B cell (primary cell): ENCODE results near the gene HSPBAP1. TPM values are rescaled to one million over a fixed set of nuclear protein-coding genes. Genes with fewer than 3 reads are reported as not detected.

ENCODE experiments used
- ATAC-seq: fragments of 200-7000 bp; cut with Tn5 transposase; one replicate; pipeline ENCODE4 v1.10.0; 2021; ENCODE audit warnings: low read depth, mild to moderate bottlenecking, moderate number of reproducible peaks, moderate library complexity
- CTCF ChIA-PET: fragments of 350-600 bp; sonication (Branson Sonifier 250); formaldehyde crosslinking; loops from one replicate; lab custom pipeline; 2021; ENCODE audit warnings: antibody characterized with exemption, inconsistent platforms; lab: Charles Lee
- POLR2A ChIA-PET: fragments of 350-600 bp; sonication (Branson Sonifier 250); formaldehyde crosslinking; loops from one replicate; lab custom pipeline; 2021; ENCODE audit warnings: antibody characterized with exemption; lab: Charles Lee
- DNase-seq: peaks from one replicate; pipeline ENCODE4 v3.0.0; 2013
- H2AFZ ChIP-seq: 2 replicates; pipeline ENCODE4 v1.6.1; 2012; ENCODE audit warnings: mild to moderate bottlenecking, low read depth, low read length; ENCODE audit not compliant: insufficient read depth, poor library complexity, severe bottlenecking
- H3K27ac ChIP-seq, 2 donors: 1 replicate in 1 of 2; 2 replicates in 1 of 2; pipeline ENCODE4 v1.5.1; 2012 to 2013; ENCODE audit warnings: low read length in 2 of 2, mild to moderate bottlenecking in 2 of 2, moderate library complexity in 1 of 2
- H3K27me3 ChIP-seq, 4 experiments: fragments of 200-600 bp in 1 of 4; sonication (generic) in 1 of 4; replicated peaks in 1 of 4; 1 replicate in 2 of 4; 2 replicates in 2 of 4; pipeline versions ENCODE4 v1.6.1 to v1.7.0; 2013 to 2016; ENCODE audit warnings: low read length in 3 of 4, mild to moderate bottlenecking in 2 of 4, mixed read lengths in 1 of 4, moderate library complexity in 1 of 4; ENCODE audit not compliant: insufficient read depth in 4 of 4, control insufficient read depth in 3 of 4; ENCODE audit errors: control extremely low read depth in 1 of 4
- H3K36me3 ChIP-seq, 2 experiments: replicated peaks in 1 of 2; 1 replicate in 1 of 2; 2 replicates in 1 of 2; pipeline versions ENCODE4 v1.6.1 to v1.7.1; 2013; ENCODE audit warnings: low read length in 1 of 2; ENCODE audit not compliant: insufficient read depth in 2 of 2, control insufficient read depth in 1 of 2; ENCODE audit errors: control extremely low read depth in 1 of 2, extremely low read depth in 1 of 2
- H3K4me1 ChIP-seq, 2 donors: fragments of 200-600 bp in 1 of 2; sonication (generic) in 1 of 2; 1 replicate in 1 of 2; 2 replicates in 1 of 2; pipeline versions ENCODE4 v1.5.1 to v1.6.1; 2013 to 2017; ENCODE audit warnings: low read length in 2 of 2; ENCODE audit not compliant: control insufficient read depth in 2 of 2, insufficient read depth in 2 of 2
- H3K4me2 ChIP-seq: replicated peaks from 2 replicates; pipeline ENCODE3; 2012; ENCODE audit warnings: mild to moderate bottlenecking, low read depth, low read length; ENCODE audit not compliant: poor library complexity, severe bottlenecking
- H3K4me3 ChIP-seq, 5 experiments: fragments of 200-600 bp in 1 of 5; sonication (generic) in 1 of 5; 1 replicate in 3 of 5; 2 replicates in 2 of 5; pipeline versions ENCODE4 v1.5.1 to v1.7.0; 2011 to 2016; ENCODE audit warnings: low read length in 4 of 5, mild to moderate bottlenecking in 4 of 5, low read depth in 2 of 5, control low read depth in 1 of 5, moderate library complexity in 1 of 5; ENCODE audit not compliant: insufficient read depth in 1 of 5; ENCODE audit errors: control extremely low read depth in 1 of 5, extremely low read depth in 1 of 5
- H3K79me2 ChIP-seq: fragments of 200-600 bp; sonication (generic); one replicate; pipeline ENCODE4 v1.6.0; 2016; ENCODE audit warnings: low read length; ENCODE audit not compliant: control insufficient read depth, insufficient read depth
- H3K9ac ChIP-seq: fragments of 200-600 bp; sonication (generic); 2 replicates; pipeline ENCODE4 v1.6.1; 2017; ENCODE audit warnings: mild to moderate bottlenecking, low read length, moderate library complexity
- H3K9me3 ChIP-seq, 3 donors: one replicate each; pipeline versions ENCODE4 v1.6.1 to v1.7.1; 2013; ENCODE audit warnings: low read length in 2 of 3; ENCODE audit not compliant: control insufficient read depth in 2 of 3, insufficient read depth in 1 of 3; ENCODE audit errors: control extremely low read depth in 1 of 3
- H4K20me1 ChIP-seq: 2 replicates; pipeline ENCODE4 v1.6.0; 2012; ENCODE audit warnings: mild to moderate bottlenecking, low read length; ENCODE audit not compliant: insufficient read depth, control insufficient read depth, poor library complexity, severe bottlenecking
- H3K27ac Mint-ChIP-seq: one replicate; pipeline ENCODE4 v1.8.0; 2021; ENCODE audit warnings: mixed read lengths
- H3K27me3 Mint-ChIP-seq: one replicate; pipeline ENCODE4 v1.8.0; 2021; ENCODE audit warnings: mixed read lengths
- H3K4me1 Mint-ChIP-seq: one replicate; pipeline ENCODE4 v1.8.0; 2021; ENCODE audit warnings: mixed read lengths
- H3K4me3 Mint-ChIP-seq: one replicate; pipeline ENCODE4 v1.8.0; 2021; ENCODE audit warnings: mixed read lengths
- H3K9me3 Mint-ChIP-seq: one replicate; pipeline ENCODE4 v1.8.0; 2022; ENCODE audit warnings: mixed read lengths; ENCODE audit not compliant: insufficient read depth
- EZH2 ChIP-seq: IDR thresholded peaks from 2 replicates; pipeline ENCODE4 v1.6.1; 2012; ENCODE audit warnings: borderline replicate concordance, low read depth, mild to moderate bottlenecking, moderate library complexity, low read length; ENCODE audit not compliant: insufficient read depth, poor library complexity, severe bottlenecking
- WGBS: methylation state at CpG from one replicate; pipeline ENCODE4 v1.1.5; 2013; ENCODE audit warnings: missing lambda C conversion rate; ENCODE audit not compliant: insufficient coverage; 5-methylcytosine and 5-hydroxymethylcytosine counted together
- intact Hi-C: fragments of 100-400 bp; cut with micrococcal nuclease; formaldehyde crosslinking; loops from one replicate; pipeline ENCODE4 v1.10.0; 2022
- polyA plus RNA-seq: library from polyadenylated mRNA; depleted of rRNA; stranded (reverse); fragments of >200 nt; gene quantifications from 2 replicates; pipeline ENCODE4 v1.2.3, GENCODE V29; 2012
- total RNA-seq, 2 donors: library from RNA; stranded (reverse); fragments of 120-200 nt in 1 of 2; gene quantifications; 1 replicate in 1 of 2; 2 replicates in 1 of 2; pipeline versions ENCODE4 v1.2.3 to v1.2.4, GENCODE V29; 2013 to 2022
- TF ChIP-seq, protein P1 (sequence below): fragments of 200-600 bp; IDR thresholded peaks from one replicate; pipeline ENCODE4 v1.8.0; 2022; ENCODE audit warnings: antibody characterized with exemption, mild to moderate bottlenecking

Gene HSPBAP1
- total and polyA plus RNA-seq, 2 donors (not counting 1 experiment from before 2014, with no cell fraction given) = 23.0 to 49.6 TPM

GRCh38 chr3:122730240-122730639 lies 63.4 kb downstream of the HSPBAP1 start:
- H3K4me1 ChIP-seq = no peaks in the 10 kb centered on the region
- peaks cover 2 to 22% of the 10 kb centered on the region in 2 experiments for H3K36me3 ChIP-seq
- Mint-ChIP-seq H3K27ac (peak overlapping the region; percentile 56), H3K4me3 (no peak overlapping the region), H3K9me3 (no peaks in the 10 kb centered on the region), H3K27me3 (no peaks in the 10 kb centered on the region), H3K4me1 (peaks cover 1% of the 10 kb centered on the region)
- peaks cover 0 to under 1% (median 0%) of the 10 kb centered on the region in 3 donors for H3K9me3 ChIP-seq
- H3K4me2 ChIP-seq = no peak overlapping the region
- no peak overlapping the region for H3K4me3 ChIP-seq
- no peak overlapping the region for H3K9ac ChIP-seq
- no peak for ATAC-seq
- peak overlapping the region in 1 of 2 donors; percentile 62 for H3K27ac ChIP-seq
- peaks cover 9% of the 10 kb centered on the region for H4K20me1 ChIP-seq
- 94% methylated on average over 4 of the region's 4 CpGs for WGBS
- H3K79me2 ChIP-seq = no peaks in the 10 kb centered on the region
- intact Hi-C loops = no loop called here
- no peak for DNase-seq
- POLR2A ChIA-PET = no interaction called here
- CTCF ChIA-PET = no interaction called here
- no peak overlapping the region for H2AFZ ChIP-seq
- H3K27me3 ChIP-seq = no peaks in the 10 kb centered on the region
- TF ChIP-seq EZH2 = no peak
- TF ChIP-seq, protein P1, sequence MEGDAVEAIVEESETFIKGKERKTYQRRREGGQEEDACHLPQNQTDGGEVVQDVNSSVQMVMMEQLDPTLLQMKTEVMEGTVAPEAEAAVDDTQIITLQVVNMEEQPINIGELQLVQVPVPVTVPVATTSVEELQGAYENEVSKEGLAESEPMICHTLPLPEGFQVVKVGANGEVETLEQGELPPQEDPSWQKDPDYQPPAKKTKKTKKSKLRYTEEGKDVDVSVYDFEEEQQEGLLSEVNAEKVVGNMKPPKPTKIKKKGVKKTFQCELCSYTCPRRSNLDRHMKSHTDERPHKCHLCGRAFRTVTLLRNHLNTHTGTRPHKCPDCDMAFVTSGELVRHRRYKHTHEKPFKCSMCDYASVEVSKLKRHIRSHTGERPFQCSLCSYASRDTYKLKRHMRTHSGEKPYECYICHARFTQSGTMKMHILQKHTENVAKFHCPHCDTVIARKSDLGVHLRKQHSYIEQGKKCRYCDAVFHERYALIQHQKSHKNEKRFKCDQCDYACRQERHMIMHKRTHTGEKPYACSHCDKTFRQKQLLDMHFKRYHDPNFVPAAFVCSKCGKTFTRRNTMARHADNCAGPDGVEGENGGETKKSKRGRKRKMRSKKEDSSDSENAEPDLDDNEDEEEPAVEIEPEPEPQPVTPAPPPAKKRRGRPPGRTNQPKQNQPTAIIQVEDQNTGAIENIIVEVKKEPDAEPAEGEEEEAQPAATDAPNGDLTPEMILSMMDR = no peak

- intact Hi-C loops = no loop called here
- no peak for DNase-seq
- Mint-ChIP-seq H3K4me1 (peaks cover 1% of the 10 kb centered on the region), H3K27me3 (no peaks in the 10 kb centered on the region), H3K4me3 (no peak overlapping the region), H3K9me3 (no peaks in the 10 kb centered on the region), H3K27ac (no peak overlapping the region)
- H3K9ac ChIP-seq = no peak overlapping the region
- H3K4me2 ChIP-seq = no peak overlapping the region
- no peak overlapping the region for H2AFZ ChIP-seq
- peaks cover 0 to 5% (median 0%) of the 10 kb centered on the region in 3 donors for H3K9me3 ChIP-seq
- no peak overlapping the region for H3K4me3 ChIP-seq
- ATAC-seq = no peak
- no peak for TF ChIP-seq EZH2
- TF ChIP-seq, protein P1 = no peak
- 96% methylated on average over 7 of the region's 8 CpGs for WGBS
- H3K79me2 ChIP-seq = no peaks in the 10 kb centered on the region
- ChIA-PET CTCF (interaction anchor here (0.7 kb wide), 1 partner anchor 415 kb away, joined by 3 read pairs; no protein-coding TSS in a partner anchor), POLR2A (interaction anchor here (0.7 kb wide), 1 partner anchor 224 kb away, joined by 4 read pairs; no protein-coding TSS in a partner anchor)
- H3K27ac ChIP-seq = peak overlapping the region in 1 of 2 donors; percentile 62
- peaks cover 2 to 22% of the 10 kb centered on the region in 2 experiments for H3K36me3 ChIP-seq
- H3K27me3 ChIP-seq = no peaks in the 10 kb centered on the region
- H4K20me1 ChIP-seq = peaks cover 9% of the 10 kb centered on the region
- H3K4me1 ChIP-seq = no peaks in the 10 kb centered on the region
These were observed 64.7 kb downstream of the HSPBAP1 start for GRCh38 chr3:122728756-122729514.
